ENCODE results near the gene SPATA2L.

SPATA2L gene

DNA sequence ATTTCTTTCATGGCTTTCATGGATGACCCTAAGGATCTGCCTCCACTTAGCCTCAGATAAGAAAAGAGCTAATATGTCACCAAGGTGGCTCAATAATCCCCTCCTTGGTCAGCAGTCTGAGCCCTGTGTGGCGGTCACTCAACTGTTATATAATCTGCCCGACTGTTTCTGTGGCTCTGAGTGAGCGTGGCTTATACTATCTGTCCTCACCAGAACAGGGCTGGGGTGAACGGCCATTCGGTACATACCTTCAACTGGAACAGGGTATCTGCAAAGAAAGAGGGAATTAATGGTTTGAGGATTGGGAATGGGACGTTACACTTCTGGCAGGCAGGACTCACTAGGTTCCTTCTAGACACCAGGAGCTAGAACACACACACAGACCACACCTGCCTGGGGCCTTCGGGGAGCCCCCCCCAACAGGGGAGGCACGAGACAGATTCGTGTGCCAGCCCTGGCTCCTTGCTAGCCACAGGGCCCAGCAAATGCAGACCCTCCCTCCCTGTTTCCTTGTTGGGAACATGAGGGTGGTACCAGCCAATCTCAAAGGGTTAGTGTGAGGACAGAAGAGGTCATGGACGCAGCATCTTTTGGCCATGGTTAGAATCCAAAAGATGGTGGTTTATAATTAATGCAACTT is 47.7 kb downstream of the SPATA2L start:
- DNase-seq, result no peak

DNA sequence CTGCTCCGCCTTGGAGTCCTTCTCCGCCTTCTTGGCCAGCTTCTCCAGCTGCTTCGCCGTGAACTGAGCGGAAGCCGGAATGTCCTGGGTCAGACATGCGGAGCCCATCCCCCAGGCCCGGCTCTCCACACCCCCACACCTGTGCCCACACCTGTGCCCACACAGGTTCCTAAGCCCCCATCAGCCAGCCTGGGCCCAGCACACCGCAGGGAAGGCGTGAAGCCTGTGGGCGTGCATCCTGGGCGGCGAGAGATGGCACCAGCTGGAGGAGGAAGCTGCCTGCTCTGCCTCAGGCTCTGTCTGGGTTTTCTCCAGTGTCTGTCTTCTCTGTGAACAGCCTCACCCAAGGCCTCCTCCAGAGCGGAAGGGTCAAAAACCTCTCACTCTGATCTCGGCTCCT is 49.9 kb downstream of the SPATA2L start:
- DNase-seq, result no peak

DNA sequence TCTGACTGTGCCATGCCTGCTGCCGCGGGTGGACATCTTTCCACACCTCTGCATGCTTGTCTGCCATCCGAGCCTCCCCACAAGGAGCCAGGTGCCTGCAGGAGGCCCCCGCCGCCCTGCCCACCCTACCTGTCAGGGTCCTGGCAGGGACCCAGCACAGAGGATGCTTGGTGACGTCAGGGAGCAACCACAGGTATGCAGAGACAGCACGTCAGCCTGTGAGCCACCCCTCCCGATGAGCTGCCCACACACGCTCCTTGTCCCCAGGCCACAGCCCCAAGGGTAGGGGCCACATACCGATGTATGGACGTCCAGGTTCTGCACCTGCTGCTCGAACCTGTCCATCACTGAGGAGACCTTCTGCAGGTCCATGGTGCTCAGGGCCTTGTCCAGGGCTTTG is 54.6 kb downstream of the SPATA2L start:
- DNase-seq, result no peak
